SK-N-DZ (cell line): ENCODE results near the gene LRRC26.
A peak's percentile ranks its signal among the peaks of the same experiment; 100 is the strongest.

ENCODE experiments used
- DNase-seq: peaks from one replicate; pipeline ENCODE4 v3.0.0-alpha.2; 2015; ENCODE audit warnings: low spot score

The LRRC26 gene

DNA sequence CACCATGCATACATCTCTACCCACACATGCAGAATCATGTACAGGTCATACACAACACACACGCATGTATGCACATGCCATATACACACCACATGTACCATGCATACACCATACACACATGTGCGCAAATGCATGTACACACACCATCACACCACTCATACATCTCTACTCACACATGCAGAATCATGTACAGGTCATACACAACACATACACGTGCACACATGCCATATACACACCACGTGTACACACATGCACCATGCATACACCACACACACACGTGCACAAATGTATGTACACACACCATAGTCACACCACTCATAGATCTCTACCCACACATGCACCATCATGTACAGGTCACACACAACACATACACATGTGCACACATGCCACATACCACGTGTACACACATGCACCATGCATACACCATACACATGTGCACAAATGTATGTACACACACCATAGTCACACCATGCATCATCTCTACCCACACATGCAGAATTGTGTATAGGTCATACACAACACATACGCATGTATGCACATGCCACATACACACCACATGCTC, 16.9 kb downstream of the LRRC26 start:
- no peak for DNase-seq

DNA sequence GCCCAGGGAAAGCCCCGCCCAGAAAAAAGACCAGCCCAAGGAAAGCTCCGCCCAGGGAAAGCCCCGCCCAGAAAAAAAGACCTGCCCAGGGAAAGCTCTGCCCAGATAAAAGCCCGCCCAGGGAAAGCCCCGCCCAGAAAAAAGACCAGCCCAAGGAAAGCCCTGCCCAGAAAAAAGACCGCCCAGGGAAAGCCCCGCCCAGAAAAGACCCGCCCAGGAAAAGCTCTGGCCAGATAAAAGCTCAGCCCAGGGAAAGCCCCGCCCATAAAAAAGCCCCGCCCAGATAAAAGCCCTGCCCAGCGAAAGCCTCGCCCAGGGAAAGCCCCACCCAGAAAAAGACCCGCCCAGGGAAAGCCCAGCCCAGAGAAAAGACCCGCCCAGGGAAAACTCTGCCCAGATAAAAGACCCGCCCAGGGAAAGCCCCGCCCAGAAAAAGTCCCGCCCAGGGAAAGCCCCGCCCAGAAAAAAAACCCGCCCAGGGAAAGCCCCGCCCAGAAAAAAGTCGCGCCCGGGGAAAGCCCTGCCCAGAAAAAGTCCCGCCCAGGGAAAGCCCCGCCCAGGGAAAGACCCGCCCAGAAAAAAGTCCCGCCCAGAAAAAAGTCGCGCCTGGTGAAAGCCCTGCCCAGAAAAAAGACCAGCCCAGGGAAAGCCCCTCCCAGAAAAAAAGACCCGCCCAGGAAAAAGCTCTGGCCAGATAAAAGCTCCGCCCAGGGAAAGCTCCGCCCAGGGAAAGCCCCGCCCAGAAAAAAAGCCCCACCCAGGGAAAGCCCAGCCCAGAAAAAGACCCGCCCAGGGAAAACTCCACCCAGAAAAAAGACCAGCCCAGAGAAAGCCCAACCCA, 19.0 kb downstream of the LRRC26 start:
- DNase-seq: no peak

DNA sequence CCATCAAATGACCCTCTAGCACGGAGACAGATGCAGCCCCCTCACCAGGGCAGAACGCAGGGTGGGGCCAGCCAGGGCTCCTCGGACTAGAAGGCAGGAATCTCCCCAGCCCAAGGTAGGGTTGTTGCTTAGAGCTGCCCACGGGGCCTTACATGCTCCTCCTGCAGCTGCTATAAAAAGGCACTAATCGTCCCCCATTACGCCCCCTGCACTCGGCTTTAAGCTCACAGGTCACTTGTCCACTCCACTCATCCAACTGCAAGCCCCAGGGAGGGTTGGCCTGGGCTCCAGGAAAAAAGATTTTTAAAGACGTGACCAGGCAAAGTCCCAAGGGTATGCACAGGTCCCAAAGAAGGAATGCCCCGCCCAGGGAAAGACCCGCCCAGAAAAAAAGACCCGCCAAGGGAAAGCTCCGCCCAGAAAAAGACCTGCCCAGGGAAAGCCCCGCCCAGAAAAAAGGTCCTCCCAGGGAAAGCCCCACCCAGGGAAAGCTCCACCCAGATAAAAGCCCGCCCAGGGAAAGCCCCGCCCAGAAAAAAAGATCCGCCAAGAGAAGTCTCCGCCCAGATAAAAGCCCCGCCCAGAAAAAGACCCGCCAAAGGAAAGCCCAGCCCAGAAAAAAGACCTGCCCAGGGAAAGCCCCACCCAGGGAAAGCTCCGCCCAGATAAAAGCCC, 19.8 kb downstream of the LRRC26 start:
- no peak for DNase-seq

DNA sequence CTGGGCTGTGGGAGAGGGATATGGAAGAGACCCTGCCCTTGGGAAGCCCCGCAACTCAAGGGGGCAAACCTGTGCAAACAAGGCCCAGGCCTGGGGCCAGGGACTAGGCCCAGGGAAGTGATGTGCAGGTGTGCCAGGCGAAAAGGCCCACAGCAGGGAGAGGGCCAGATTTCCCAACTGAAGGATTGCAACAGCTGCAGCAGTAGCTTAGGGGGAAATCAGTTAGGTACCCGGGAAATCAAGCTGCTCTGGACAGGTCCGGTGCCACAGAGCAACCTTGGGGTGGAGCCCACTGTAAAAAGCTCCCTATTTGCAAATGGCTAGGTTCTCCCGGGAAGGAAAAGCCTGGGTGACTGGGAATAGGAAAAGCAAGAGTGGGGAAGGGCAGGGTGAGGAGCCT, 20.5 kb downstream of the LRRC26 start:
- no peak for DNase-seq

DNA sequence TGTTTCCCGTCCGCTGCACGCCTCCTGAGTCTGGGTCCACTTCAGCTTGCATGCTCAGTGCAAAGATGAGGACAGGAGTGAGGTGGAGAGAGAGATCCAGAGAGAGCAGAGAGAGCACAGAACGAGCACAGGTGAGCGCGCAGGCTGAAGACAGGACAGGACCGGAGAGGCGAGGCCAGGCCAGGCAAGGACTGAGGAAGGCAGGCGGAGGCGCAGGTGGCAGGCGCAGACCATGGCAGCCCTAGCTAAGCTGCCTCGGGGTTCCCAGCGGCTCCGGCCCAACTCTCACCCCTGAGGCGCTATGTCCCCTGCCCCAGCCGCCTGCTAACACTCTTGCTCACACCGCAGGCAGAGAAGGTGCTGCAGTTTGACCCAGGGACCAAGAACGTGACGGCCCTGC, 21.2 kb downstream of the LRRC26 start:
- DNase-seq: no peak

DNA sequence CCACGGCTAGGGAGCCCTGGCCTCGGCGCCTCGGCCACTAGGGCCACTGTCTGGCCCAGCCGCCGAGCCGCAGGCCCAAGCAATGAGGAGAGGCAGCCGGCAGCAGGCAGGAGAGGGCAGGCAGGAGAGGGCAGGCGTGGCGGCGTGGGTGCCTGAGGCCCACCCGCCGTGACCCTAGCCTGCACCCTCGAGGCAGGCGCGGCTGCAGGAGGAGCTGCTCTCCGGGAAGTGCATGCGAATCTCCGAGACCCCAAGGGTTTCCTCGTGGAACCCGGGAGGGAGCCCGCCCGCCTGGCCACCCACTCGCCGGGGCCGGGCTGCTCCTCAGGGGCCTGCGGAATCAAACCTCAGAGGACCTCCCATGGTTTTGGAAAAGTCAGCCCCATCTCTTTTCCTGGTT, 21.6 kb downstream of the LRRC26 start:
- DNase-seq: no peak

DNA sequence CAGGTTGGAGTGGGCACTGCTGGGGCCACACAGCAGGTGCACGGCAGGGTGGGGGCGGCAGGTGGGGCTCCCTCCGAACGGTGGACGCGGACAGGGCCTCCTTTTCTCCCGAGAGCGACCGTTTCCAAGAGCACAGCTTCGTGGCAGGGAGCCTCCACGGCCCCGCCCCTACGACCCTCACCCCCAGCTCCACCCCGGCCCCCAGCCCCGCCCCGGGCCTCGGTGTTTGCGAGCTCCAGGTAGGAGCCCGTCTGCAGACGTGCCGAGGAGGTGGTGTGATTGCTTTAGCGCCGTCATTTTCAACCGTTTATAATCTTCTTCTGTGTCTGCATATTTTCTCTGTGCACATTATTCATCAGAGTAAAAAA, 22.1 kb downstream of the LRRC26 start:
- DNase-seq: no peak

DNA sequence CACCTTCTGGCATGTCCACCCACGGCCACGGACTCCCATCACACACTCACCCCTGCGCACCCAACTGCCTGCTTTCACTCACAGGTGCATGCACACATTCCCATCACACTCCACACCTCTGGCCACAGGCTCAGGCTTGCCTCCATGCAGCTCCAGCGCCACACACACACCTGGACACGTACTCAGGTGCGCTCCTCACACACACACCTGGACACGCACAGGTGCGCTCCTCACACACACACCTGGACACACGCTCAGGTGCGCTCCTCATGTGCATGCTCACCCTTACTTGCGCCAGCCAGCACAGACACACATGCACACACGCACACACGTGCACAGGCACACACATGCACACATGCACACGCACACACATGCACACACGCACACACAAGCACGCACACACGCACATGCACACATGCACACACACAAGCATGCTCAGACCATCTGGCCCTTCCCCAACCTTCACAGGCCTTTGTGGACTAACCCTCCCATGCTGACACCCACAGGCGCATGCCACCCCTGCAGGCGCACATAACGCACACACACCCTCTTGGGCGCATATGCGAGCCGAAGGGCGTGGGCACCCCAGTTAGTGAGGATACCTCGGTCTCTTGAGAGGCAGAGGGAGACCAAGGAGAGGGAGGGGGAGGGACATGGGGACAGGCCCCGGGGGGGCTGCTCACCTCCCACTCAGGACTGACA, 22.6 kb downstream of the LRRC26 start:
- DNase-seq: no peak

DNA sequence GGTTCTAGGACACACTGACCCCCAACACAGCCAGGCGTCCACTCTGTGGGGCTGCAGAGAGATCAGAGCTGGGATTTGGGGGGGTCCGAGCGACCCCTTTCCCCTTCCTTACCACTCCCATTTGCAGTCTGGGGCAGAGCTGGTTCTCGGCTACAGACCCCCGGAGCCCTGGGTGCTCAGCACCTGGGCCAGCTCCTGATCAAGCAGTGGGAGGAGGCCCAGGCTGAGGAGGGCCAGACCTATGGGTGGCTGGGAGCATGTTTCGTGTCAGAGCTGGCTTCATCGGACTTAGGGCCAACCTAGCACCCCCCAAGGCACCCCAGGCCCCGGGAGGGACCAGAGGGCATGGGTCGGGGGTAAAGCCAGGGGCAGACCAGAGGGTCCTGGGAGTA, 23.3 kb downstream of the LRRC26 start:
- DNase-seq: no peak

DNA sequence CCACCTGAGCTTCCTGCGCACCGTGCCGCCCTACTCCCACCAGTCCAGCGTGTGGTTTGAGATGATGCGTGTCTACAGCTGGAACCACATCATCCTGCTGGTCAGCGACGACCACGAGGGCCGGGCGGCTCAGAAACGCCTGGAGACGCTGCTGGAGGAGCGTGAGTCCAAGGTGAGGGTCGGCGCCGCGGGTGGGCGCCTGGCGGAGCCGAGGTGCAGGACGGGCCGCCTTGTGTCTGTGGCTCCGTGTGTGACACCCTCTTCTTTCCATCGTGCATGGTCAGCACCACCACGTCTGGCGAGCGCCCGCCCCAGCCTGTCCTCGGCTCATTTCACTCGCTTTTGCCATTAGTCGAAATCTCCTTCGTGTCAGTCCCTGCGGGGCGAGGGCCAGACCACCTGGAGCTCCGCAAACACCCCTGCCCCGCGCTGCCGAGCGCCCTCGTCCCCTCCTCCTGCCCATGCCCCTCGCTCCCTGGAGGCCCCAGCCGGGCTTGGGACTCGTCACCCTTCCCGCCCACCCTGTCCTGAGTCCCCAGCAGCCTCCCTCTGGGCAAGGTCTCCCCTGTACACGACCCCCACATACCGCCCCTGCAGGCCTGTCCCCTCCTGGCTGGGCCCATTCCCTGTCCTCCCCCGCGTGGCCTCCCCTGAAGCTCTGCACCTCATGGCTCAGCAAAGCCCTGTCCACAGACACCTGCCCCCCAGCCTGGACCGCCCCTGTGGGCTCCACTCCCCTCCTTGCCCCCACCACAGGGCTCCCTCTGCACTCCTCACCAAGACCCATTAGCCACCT, 23.9 kb downstream of the LRRC26 start:
- no peak for DNase-seq

DNA sequence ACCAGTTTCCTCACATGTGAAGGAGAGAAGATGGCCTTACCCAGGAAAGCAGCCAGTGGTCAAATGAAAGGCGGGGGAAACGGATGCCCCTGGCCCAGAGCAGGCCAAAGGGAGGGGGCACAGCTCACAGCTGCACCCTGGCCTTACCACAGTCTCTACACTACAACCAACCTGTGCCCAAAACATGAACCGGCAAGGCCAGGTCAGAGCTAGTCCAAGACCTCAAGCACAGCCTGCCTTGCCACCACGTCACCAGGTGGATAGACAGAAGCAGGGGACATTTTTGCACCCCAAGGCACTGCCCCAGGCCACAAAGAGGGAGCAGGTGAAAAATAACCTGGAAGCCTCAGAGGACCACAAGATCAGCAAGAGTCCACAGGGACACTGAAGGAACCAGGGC, 26.4 kb downstream of the LRRC26 start:
- no peak for DNase-seq

DNA sequence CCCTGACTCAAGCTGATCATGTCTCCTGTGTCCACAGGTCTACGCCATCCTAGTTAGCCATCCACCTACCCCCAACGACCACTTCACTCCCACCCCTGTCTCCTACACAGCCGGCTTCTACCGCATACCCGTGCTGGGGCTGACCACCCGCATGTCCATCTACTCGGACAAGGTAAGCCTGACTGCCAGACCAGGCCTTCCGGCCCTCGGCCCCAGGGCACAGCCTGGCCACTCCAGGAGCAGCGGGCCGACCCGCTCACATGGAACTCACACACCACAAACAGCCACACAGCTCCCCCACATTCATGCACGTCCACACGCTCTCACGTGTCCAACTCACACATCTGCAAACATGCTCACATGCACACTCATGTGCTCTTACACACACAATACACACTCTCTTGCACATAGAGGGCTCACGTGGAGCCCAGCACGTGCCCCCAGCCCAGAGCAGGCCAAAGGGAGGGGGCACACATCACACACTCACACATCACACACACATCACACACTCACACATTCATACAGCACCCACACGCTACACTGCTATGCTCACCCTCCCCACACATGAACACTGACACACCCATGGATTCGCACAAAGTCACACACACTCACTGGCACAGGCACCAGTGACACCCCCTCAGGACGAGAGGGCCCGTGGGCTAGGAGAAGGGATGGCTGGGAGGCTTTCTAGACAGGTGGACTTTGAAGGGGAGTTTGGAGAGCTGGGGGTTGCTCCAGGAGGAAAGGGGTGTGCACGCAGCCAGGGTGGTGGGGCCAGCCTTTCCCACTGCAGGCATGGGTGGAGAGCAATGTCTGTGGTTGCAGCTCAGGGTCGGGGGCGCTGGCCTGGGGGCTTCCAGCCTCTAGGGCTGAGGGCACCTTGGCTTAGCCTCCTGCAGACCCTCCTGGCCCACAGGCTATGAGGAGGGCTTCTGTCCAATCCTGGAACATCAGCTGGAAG, 27.6 kb downstream of the LRRC26 start:
- no peak for DNase-seq

DNA sequence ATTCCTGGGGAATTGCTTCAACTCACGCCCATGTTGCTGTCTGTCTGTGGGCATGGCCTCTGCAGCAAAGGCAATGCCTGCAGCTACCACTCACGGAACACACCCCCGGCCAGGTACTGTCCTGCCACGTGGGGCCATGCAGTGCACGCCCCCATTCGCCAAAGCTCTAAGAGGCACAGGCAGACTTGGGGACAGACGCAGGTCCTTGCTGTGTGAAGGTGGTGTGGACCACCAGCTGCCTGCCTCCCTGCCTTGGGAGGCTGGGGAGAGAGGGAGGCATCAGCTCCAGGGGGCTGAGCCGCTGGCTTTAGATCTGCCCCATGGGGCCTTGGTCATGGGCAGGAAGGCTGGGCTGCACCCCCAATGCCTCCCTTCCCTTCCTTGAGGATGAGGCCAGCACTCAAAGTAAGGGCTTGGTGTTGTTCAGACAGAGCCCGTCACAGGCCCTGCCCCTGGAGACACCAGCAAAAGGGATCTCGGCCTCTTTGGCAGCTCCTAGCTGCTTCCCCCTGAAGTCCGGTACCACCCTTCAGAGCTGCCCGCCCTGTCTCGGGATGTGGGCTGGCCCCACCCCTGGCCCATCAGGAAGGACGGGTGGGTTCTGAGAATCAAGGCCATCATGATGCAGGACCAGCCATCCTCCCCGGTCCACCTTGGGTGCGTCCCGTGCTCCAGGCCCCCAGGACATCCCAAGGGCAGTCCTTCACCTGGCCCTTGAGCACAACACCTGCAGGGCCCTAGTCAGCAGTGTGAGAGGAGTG, 28.6 kb downstream of the LRRC26 start:
- no peak for DNase-seq

DNA sequence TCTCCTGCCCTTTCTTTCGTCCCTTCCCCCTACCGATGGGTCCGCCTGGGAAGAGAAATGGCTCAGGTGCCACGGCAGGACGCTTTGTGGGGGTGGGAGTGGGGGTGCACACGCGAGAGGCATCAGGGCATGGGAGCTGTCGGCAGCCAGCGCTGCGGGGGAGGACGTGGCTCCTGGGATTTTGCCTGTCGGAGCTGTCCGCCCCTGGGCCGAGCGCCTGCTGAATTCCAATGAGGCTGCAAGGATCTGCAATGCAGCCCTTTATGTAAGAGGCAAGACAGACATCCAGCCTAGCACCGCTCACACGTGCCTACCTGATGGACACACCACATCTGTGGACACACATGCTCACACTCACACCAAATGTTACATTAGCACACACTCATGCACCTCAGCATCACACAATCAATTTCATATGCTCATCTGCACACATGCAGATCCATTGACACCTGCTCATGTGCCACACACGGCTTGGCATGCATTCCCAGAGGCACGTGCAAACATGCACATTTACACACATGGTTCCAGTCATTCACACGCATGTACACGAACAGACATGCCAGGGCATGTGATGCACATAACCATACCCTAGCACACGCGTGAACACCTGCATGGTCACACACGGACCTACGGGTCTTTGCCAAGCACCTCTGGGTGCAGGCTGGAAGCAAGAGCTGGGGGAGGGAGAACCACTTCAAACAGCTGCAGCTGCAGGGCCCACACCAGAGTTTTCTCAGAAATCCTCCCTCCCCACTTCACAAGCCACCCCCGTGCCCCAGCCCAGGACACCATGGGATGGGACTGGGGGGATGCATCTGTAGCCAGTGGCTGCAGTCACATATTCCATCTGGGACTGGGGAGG, 29.5 kb downstream of the LRRC26 start:
- no peak for DNase-seq

DNA sequence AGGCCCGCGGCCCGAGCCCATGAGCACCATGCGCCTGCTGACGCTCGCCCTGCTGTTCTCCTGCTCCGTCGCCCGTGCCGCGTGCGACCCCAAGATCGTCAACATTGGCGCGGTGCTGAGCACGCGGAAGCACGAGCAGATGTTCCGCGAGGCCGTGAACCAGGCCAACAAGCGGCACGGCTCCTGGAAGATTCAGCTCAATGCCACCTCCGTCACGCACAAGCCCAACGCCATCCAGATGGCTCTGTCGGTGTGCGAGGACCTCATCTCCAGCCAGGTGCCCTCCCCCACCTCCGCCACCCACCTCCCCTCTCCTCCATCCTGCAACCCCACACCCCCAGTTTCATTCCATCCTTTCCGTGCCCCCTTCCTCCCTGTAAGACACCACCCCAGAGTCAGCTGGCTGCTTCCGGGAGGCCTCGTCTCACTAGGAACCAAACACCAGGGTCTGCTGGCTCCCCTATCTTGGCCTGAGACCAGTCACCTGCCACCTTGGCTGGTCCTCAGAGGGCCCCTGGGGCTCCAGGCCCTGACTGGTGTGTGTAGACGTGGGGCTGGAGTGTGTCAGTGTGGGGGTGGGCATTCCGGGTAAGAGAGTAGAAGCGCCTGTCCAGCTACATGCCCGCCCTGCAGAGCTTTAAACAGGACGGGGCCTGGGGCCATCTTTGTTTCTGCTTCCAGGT, 30.2 kb downstream of the LRRC26 start:
- no peak for DNase-seq

DNA sequence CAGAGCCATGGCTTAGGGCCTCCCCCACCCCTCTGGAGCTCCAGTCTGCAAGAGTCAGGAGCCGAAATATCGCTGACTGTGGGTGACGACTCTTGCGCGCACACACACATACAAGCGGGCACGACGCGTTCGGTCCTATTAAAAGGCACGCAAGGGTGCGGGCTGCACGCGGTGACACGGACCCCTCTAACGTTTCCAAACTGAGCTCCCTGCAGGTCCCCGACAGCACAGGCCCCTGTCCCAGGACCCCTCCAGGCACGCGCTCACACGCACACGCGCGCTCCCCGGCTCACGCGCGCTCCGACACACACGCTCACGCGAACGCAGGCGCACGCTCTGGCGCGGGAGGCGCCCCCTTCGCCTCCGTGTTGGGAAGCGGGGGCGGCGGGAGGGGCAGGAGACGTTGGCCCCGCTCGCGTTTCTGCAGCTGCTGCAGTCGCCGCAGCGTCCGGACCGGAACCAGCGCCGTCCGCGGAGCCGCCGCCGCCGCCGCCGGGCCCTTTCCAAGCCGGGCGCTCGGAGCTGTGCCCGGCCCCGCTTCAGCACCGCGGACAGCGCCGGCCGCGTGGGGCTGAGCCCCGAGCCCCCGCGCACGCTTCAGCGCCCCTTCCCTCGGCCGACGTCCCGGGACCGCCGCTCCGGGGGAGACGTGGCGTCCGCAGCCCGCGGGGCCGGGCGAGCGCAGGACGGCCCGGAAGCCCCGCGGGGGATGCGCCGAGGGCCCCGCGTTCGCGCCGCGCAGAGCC, 31.0 kb downstream of the LRRC26 start, which contains the start of gene GRIN1:
Gene GRIN1 (plus strand): TSS at position 433 of the 746 bp plus-strand sequence. CDS start 333 bp downstream, outside the sequence.
- no peak for DNase-seq

DNA sequence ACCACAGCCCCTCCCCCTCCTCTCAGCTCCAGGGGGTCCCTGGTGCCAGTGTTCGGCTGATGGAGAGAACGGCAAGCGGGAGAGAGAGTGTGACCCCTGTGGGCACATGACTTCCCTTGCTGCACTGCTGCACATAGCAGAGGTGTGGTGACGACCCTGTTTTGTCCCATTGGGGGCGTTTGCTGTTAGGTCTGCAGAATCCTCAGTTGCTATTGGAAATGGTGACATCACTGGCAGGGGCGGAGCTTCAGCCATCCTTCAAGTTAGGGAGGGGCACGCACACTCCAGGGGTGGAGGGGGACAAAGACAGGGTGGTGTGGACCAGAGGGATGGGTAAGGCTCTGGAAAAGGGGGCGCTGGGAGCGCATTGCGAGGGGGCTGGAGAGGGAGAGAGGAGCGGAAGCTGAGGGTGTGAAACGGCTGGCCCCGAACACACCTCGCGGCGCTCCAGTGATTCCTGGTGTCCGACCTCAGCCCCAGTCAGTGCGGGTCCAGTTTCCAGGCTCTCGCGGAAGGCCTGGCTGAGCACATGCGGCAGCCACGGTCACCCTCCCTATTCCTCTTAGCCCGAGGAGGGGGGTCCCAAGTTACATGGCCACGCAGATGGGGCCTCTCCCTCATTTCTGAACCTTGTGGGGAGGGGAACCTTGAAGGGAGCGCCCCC, 31.7 kb downstream of the LRRC26 start:
- peak; percentile 81 for DNase-seq
